ENCODE results near the gene POLDIP3.

GRCh38 chr22:42586381-42586780 lies 28.3 kb downstream of the POLDIP3 start:
- TF ChIP-seq CTCF (IDR thresholded peaks at IDR 0.05) (no peak), POLR2A (IDR thresholded peaks at IDR 0.05) (no peak)
